ENCODE data around the gene SLC25A11. TPM values are rescaled to one million over a fixed set of nuclear protein-coding genes. Genes with fewer than 3 reads are reported as not detected.

The SLC25A11 gene, protein sequence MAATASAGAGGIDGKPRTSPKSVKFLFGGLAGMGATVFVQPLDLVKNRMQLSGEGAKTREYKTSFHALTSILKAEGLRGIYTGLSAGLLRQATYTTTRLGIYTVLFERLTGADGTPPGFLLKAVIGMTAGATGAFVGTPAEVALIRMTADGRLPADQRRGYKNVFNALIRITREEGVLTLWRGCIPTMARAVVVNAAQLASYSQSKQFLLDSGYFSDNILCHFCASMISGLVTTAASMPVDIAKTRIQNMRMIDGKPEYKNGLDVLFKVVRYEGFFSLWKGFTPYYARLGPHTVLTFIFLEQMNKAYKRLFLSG
- 59.1 TPM for total RNA-seq

DNA sequence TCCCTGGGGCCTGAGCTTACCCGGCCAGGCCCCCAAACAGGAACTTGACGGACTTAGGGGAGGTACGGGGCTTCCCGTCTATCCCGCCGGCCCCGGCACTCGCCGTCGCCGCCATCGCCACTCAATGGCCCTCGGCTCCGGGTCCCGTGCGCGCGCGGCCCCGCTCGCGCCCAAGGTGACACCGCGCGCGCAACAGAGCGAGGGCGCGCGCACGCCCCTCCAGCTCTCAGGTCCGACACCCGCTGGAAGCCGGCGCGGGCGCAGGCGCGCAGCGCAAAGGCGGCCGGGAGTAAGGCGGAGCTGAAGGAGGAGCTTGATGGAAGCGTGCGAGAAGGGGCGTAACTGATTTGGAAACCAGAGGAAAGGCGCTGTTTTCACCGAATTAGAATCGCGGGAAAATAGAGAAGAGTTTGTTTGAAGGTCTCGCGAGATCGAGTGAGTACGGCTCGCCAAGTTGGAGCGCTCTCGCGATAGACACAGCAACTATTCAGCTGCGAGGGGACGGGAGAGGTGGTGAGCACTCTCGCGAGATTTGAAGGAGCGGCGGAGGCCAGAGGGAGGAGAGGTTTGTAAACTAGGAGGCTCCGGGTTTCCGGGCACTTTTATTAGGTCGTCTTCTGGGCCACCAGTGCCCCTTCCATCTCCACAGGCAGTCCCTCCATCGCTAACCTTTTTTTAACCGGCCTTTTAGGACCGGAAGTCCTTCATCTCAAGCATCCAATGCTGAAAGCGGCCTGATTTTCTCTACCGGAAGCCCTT lies at the start of gene SLC25A11, which contains the start of gene RNF167:
Gene SLC25A11, minus strand, starts transcription at position 251 of the 759 bp plus-strand sequence. Its CDS starts 136 bp downstream, at position 115.
Gene RNF167, plus strand, starts transcription at position 473 of the 759 bp plus-strand sequence. CDS start 642 bp downstream, outside the sequence.
- FAIRE-seq (no peak), DNase-seq (ENCODE audit: low spot score in 2 of 2) (peak; percentile 98 to 99)

DNA sequence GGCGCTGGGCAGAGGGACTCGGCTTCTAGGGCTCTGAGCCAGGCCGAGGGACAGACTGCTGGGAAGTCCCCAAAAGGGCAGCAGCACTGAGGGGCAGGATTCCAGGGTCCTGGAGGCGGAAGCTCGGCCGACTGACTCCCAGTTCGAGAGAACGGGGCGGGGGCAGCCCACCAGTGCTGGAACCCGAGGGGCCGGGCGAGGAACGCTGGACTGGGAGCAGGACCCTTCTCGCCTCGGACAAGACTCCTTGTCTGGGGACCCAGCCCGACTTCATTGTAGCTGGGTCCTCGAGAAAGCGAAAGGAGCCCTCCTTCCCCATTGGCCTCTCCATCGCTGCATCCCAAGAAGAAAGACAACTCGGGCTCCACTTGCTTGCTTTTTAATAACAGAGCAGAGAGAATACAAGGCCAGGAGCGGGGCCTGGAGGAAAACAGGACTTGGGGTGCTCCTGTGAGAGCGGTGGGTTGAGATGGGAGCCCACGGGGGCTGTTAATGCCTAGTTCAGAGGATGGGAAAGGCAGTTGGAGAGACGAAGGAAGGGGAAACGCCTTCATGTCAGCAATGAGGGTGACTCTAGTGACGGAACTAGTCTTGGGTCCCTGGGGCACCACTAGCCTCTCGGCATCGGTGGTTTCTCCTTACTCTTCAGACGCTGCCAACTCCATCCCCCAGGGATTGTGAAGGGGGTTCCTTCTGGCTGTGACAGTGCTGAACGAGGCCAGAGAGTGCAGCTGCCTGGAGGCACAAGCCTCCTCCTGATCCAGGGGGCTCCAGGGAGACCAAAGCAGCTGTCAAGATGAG lies 48.1 kb upstream of the SLC25A11 start:
- DNase-seq (ENCODE audit: low spot score in 2 of 2) (no peak), FAIRE-seq (no peak)

DNA sequence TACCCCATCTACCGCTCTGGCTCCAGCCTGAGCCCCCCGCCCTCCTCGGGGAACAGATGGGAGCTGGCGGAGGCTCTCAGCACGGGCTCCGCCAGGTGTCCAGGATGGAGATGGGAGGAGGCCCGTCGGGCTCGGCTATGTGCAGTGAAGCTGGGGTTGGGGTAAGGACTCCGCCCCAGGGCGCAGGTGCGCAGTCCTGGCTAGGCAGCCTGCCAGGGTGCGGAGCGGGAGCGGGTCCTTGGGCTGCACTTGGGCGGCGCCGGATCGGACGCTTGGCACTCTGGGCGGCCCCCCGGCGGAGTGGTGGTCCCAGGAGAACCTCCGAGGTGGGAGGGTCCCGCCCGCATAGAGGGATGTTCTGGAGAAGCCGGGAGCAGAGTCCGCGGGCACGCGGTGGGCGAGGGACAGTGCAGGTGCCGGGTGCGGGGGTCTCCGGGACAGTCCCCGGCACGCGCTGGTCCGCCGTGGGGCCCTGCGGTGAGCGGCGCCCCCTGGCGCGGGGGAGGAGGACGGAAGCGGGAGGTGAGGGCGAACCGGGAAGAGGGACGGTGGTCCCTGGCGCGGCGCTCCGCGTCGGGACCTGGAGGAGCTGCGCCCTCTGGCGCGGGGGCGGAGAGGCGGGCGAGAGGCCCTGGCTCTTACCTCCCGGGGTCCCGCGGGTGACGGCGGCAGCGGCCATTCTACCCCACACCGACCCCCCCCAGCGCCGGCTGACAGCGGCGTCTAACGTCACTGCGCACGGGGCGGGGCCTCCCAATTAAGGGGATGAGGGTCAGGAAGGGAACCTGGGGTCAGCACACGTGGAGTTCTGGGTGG lies 47.3 kb upstream of the SLC25A11 start, which contains the start of gene CAMTA2:
Gene CAMTA2, minus strand, starts transcription at position 725 of the 816 bp plus-strand sequence. CDS start 1,453 bp downstream, outside the sequence.
- DNase-seq (ENCODE audit: low spot score in 2 of 2) (peak; percentile 86 to 89), FAIRE-seq (no peak)

DNA sequence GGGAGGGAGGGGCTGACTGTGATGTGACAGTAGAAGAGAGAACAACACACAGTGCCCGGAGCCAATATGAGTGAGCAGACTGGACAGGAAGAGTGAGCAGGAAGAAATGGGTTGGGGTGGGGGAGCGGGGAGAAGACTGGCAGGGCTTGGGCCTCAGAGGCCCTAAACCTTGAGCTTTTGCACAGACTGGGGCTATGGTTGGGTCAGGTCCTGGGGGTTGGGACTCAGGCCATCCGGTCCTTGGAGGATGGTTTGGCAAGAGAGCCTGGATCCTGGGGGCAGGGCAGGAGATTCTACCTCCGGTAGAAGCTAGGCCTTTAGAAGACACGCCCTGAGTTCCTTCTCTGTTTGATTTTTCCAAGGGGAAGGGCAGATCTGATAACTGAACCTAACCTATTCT lies 46.6 kb upstream of the SLC25A11 start:
- FAIRE-seq (no peak), DNase-seq (ENCODE audit: low spot score in 2 of 2) (no peak)

DNA sequence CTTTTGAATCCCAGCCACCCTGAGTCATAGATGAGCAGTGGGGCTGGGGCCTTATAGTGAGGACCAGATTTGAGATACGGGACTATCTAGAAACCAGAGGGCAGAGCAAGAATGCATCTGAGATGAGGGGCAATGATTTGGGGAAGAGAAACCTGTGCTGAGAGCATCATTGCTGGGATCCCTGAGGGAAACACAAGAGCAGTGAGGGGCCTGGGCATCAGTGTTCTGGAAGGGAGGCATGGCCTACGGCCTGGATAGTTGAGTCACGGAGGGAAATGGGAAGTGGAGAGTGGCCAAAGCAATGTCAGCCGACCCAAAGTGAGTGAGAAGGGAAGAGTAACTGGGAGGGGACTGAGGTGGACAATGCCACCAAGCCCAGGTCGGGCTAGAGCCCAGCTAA lies 42.5 kb upstream of the SLC25A11 start:
- FAIRE-seq, result no peak
- DNase-seq (ENCODE audit: low spot score in 2 of 2), result no peak

DNA sequence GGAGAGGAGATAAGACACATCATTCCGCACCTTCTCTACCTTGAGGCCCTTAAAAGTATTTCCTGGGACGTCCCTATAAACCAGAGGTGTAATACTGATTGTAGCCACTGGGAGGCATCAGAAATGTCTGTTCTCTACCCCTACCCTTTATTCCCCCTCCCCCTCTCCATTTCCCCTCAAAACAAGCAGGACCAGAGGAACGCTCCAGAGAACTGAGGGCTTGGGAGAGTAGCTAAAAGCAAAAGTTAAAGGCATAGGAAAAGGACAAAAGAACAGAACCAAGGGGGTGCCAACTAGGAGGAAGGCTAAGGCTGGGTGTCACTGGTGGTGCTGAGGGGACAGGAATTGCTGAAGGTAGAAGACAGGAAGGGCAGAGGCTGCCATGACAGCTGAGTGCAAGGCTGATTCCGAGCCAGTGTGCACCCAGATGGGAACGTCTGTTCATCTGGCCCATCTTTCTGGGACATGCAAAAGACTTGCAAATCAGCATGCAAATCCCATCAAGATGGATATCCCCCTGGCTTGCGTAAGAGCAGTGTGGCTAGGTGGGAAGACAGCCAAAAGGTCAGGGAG lies 40.9 kb upstream of the SLC25A11 start:
- FAIRE-seq (no peak), DNase-seq (ENCODE audit: low spot score in 2 of 2) (peak in 1 of 2 donors; percentile 53)

DNA sequence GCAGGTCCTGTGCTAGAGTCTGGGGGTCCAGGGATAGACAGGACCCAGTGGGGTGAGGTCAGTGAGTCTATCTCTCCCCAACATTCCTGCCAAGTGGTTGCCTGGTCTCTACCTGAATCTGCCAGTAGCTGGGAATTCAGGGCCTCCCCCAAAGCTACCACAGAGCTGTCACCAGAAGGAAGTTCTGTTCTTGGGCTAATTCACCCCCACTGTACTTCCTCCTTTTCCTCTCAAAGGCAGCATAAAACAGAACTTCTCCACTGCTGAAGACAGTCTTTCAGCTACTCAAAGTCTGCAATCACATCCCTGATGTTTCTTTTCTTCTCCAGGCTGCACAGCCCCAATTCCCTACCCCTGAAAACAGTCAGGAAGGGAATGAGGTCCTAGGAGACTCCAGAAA lies 38.9 kb upstream of the SLC25A11 start:
- FAIRE-seq (no peak), DNase-seq (ENCODE audit: low spot score in 2 of 2) (no peak)

DNA sequence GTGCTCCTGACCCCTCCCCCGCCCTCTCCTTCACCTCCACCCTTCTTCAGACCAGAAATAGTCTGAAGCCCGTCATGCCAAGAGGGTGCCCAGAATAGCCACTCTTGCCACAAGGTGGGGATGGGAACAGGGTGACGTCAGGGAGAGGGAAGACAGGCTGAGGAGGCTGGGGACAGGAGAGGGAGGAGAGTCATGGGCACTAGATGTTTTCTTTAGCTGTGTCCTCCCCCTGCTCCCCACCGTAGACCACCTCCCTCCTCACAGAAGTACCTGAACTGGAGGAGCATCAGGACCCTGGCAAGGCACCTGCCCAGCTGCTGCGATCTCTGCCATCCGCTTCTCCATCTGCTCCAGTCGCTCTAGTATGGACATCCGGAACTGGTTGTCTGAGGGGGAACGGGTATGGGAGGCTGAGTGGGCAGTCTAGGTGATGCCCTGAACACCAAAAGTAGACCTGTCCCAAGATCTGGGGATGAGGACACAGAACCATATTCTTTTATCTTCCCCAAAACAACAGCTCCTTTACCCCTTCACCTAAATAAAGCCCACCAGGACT lies 34.3 kb upstream of the SLC25A11 start:
- DNase-seq (ENCODE audit: low spot score in 2 of 2), result peak in 1 of 2 donors; percentile 35
- FAIRE-seq, result no peak

DNA sequence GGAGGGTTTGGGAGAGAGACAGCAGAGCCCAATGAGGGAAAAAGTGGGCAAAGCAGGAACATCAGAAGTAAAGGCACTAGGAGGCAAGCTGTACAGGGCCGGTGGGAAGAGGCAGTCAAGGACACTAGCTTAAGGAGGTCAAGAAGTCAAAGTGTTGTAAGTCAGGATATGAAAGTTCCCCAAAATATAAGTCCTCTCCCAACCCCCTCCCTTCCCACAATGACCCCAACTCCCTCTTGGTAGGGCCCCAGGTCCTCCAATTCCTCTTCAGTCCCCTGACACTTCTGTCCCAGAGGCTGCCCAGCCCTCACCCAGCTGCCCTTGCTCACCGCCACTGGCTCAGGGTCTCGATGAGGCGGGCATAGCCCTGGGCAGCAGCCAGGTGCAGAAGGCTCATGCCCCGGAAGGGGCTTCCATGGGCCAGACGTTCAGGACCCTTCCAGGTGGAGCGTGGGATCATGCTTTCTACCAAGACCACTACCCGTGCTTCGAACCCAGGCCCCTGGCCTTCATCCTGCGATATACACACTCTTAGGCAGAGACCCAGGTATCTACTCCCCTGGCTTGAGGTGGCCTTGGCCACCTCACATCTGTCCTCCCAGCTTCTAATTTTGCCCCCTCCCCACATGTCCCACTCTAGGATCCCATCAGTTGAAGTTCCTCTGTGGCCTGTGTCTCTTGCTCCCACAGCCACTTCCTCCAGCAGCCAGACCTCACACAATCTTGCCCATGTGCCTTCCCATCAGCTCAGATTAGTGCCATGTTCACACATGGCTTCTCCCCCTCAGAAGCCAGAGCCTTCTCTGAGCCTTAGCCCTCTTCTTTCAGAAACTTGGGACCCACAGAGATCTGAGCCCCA lies 33.6 kb upstream of the SLC25A11 start:
- no peak for FAIRE-seq
- no peak for DNase-seq (ENCODE audit: low spot score in 2 of 2)

DNA sequence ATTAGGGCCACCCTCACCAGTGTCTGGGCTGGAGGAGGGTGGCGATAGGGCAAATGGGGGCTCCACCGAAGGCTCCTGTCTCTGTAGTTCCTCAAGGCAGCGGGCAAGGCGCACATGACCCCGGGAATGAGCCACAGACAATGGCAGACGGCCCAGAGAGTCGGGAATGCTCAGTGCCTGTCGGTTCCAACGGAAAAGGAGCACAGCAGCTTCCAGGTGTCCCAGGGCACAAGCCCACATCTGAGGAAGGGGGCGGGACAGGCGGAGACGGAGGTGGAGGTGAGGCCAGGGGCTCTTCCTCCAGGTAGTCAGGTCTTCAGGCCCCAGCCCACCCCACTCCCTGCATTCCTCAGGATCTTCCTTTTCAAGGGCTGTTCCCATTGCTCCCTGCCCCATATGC lies 32.9 kb upstream of the SLC25A11 start:
- DNase-seq (ENCODE audit: low spot score in 2 of 2) (no peak), FAIRE-seq (no peak)

DNA sequence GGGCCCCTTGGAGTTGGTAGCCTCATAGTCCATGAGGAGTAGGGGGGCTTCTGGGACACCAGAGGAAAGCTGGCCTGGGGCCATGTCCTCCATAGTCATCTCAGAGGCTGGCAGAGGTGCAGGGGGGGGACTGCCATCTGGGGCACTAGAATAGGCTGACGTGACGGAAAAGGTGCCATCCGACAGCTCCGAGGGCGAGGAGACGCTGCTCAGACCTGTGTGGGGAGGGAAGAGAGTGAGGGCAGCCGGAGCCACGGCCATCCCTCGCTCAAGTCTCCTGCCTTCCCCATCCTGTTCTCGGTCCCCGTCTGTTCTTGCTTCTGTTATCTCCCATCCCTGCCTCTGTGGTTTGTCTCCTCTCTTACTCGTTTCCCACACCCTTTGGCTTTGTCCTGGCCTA lies 32.5 kb upstream of the SLC25A11 start:
- DNase-seq (ENCODE audit: low spot score in 2 of 2), result no peak
- no peak for FAIRE-seq

DNA sequence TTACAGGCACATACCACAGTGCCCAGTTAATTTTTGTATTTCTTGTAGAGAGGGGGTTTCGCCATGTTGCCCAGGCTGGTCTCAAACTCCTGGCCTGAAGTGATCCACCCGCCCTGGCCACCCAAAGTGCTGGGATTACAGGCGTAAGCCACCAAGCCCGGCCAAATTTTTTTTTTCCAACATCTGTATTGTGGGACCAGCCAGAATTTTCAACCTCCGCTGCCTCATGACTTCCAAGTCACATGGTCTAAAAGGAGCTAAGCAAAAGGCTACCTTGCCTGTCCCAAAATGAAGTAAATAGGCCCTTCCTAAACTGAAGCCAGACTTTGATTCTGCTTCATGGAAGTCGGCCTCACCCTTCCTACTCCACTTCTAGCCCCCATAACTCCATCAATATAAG lies 32.0 kb upstream of the SLC25A11 start:
- no peak for FAIRE-seq

DNA sequence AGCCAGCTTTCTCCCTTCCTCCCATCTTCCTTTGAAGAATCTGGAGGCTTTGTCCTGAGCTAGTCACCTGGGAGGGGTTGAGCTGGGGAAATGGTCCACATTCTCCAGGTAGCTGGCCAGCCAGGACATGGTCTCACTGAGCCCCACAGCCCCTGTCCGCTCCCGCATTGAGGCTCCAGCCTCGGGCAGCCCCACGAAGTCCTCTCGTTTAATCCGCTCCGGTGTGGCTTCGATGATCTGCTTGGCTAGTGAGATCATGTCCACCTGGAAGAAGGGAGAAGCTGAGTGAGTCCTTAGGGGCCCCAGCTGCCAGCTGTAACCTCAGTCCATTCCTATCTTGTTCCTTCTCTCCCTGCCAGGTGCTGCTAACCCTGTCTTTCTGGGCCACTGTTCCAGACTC lies 30.4 kb upstream of the SLC25A11 start:
- DNase-seq (ENCODE audit: low spot score in 2 of 2) (no peak), FAIRE-seq (no peak)

More for the DNA sequence above, 32.0 kb upstream of the SLC25A11 start:
- no peak for DNase-seq (ENCODE audit: low spot score in 2 of 2)

DNA sequence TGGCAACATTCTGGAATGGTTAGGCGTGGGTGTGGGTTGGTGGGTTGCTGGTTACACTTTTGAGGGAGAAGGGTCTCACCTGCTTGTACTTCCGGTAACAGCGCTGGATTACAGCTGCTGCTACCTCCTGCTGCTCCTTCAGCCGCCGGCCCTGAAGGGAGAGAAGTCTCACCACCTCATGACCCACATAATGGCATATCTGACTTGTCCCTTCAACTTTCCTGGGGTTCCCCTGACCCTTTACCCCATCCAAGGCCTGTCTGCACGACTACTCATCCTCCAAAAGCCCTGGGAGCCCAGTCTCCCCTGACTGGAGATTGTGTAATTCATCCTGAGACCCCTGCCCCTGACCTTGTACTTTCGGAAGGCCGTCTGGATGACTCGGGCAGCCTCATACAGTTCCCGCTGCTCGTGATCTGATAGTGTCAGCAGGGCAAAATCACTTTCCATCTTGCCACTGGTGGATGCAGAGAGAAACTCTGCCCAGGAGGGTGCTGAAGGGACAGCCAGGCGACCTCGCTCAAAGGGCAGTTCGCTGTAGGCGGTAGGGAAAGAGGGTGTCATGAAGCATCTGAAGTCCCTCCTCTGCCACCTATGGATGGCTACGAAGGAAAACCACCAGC lies 29.8 kb upstream of the SLC25A11 start:
- DNase-seq (ENCODE audit: low spot score in 2 of 2) (no peak), FAIRE-seq (no peak)

DNA sequence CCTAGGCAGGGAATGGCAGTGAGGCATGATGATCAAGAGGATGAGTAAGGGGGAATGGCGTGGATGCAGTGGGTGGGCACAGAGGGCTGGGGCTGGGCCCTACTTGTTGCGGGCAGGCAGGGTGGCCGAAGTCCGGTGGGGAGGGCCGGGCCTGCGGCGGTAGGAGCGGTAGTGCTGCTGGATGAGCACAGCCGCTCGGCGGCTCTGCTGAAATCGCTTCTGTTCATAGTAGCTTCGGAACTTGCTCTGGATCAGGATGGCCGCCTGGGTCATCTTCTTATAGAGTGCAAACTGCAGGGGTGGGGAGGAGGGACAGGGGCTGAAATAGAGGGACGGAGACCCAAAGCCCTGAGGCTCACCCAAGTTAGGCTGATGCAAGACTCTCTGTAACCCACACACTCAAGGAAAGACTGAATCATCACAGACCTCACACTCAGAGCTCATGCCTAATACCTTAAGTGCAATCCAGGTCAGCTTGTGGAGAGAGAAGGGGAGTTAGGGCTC lies 29.3 kb upstream of the SLC25A11 start:
- DNase-seq (ENCODE audit: low spot score in 2 of 2), result no peak
- FAIRE-seq, result no peak

DNA sequence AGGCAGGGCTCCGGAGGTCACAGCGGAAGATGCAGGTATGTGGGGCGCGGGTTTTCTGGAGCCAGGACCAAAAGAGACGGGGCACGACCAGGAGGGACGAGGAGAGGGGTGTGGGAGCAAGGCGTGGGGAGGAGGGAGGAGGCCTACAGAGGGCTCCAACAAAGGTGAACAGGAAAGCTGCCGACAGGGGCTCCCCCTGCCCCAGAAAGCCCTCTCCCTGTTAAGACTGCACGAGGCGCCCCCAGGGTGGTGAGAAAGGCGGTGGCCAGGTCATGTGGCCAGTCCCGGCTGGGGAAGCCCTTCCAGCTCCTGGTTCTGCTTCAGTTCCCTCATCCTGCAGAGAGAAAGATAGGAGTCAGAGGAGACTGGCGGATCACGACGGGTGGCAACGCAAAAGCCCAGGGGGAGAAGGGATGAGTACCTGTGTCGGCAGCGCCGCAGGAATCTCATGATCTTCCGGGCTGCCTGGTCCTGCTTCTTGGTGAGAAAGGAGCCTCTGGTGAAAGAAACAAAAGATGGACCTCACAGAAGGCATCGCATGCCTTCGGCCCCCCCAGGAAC lies 28.7 kb upstream of the SLC25A11 start:
- FAIRE-seq (no peak), DNase-seq (ENCODE audit: low spot score in 2 of 2) (no peak)

All from frontal cortex (tissue), 4 donors.